ENCODE data around the gene ADAP1. TPM values are rescaled to one million over a fixed set of nuclear protein-coding genes. Genes with fewer than 3 reads are reported as not detected.
A peak's percentile ranks its signal among the peaks of the same experiment; 100 is the strongest.
"Not testable (repeated sequence)": the region's sequence is repeated elsewhere in the genome, so short reads cannot be mapped to it uniquely, and the experiment has no call there.

The ADAP1 gene
- total and polyA plus RNA-seq, 8 donors, result 2.2 to 169 (median 22.6) TPM

DNA sequence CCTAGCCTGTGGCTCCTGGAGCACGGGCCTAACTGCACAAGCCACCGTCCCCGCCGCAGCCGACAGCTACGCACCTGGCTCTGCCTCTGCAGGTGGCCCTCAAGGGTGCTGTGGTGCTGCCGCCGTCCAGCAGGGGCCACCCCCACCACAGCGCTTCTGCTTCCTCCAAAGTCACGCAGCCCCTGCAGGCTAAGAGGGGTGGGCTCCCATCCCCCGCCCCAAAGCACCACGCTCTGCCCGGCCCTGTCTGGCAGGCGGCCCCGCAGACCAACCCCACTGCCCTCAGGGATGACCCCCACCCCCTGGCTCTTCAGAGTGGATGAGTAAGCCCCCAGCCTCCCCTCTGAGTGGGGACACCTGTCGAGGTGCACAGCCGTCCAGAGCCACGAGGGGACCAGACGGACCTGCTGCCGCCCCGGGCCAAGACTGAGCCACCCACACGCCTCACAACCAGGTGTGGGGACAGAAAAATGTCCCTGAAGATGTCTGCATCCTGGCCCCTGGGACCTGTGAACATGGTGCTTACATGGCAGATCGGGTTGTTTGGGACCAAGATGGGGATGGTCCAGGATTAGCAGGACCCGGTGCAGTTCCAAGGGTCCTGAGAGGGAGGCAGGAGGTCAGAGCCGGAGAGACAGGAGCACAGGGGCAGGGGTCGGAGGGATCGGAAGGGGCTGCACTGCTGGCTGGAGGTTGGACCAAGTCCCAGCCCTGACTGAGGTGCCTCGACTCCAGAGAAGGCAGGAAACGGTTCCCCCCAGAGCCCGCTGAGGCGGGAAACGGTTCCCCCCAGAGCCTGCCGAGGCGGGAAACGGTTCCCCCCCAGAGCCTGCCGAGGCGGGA lies 9.0 kb upstream of the ADAP1 start:
- intact Hi-C loops (cut with DNase I; ENCODE audit: low total_unique reads), result no loop called here
- DNase-seq, result peak in 1 of 2 donors; percentile 67
- Histone ChIP-seq H3K27ac (peak overlapping the region in 2 of 5 donors; percentile 54 to 83), H3K4me3 (peak overlapping the region in 1 of 4 donors; percentile 13), H3K4me1 (peaks cover 22 to 47% (median 37%) of the 10 kb centered on the region in 4 donors), H3K27me3 (peaks cover 0 to 11% (median 0%) of the 10 kb centered on the region in 3 donors), H3K36me3 (peaks cover 15 to 22% (median 21%) of the 10 kb centered on the region in 4 donors), H3K9me3 (no peaks in the 10 kb centered on the region)
- 12 to 28% (median 25%) methylated on average over 15 to 37 of the region's 37 CpGs for WGBS, 5 donors
- TF ChIP-seq POLR2AphosphoS5 (IDR thresholded peaks at IDR 0.05), result no peak
- TF ChIP-seq, protein P1, sequence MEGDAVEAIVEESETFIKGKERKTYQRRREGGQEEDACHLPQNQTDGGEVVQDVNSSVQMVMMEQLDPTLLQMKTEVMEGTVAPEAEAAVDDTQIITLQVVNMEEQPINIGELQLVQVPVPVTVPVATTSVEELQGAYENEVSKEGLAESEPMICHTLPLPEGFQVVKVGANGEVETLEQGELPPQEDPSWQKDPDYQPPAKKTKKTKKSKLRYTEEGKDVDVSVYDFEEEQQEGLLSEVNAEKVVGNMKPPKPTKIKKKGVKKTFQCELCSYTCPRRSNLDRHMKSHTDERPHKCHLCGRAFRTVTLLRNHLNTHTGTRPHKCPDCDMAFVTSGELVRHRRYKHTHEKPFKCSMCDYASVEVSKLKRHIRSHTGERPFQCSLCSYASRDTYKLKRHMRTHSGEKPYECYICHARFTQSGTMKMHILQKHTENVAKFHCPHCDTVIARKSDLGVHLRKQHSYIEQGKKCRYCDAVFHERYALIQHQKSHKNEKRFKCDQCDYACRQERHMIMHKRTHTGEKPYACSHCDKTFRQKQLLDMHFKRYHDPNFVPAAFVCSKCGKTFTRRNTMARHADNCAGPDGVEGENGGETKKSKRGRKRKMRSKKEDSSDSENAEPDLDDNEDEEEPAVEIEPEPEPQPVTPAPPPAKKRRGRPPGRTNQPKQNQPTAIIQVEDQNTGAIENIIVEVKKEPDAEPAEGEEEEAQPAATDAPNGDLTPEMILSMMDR (IDR thresholded peaks at IDR 0.05), result peak in 2 of 7 experiments; percentile 10 to 25

- H3K4me3 ChIP-seq, result no peak overlapping the region
- peaks cover 6 to 13% (median 12%) of the 10 kb centered on the region in 4 donors for H3K36me3 ChIP-seq
- no peak for DNase-seq
- peaks cover 0 to 21% (median 0%) of the 10 kb centered on the region in 3 donors for H3K27me3 ChIP-seq
- TF ChIP-seq POLR2AphosphoS5 (IDR thresholded peaks at IDR 0.05) (no peak), POLR2A (IDR thresholded peaks at IDR 0.05) (no peak), EP300 (IDR thresholded peaks at IDR 0.05) (no peak)
- TF ChIP-seq, protein P1 (IDR thresholded peaks at IDR 0.05), result no peak
- intact Hi-C loops (cut with DNase I; ENCODE audit: low total_unique reads), result no loop called here
- no peak overlapping the region for H3K27ac ChIP-seq
- H3K9me3 ChIP-seq, result no peaks in the 10 kb centered on the region
- WGBS, 5 donors, result 83 to 92% (median 85%) methylated on average over 6 to 17 of the region's 17 CpGs
- peaks cover 22 to 52% (median 39%) of the 10 kb centered on the region in 4 donors for H3K4me1 ChIP-seq
Measured at GRCh38 chr7:962401-963081, 8.1 kb upstream of the ADAP1 start.

DNA sequence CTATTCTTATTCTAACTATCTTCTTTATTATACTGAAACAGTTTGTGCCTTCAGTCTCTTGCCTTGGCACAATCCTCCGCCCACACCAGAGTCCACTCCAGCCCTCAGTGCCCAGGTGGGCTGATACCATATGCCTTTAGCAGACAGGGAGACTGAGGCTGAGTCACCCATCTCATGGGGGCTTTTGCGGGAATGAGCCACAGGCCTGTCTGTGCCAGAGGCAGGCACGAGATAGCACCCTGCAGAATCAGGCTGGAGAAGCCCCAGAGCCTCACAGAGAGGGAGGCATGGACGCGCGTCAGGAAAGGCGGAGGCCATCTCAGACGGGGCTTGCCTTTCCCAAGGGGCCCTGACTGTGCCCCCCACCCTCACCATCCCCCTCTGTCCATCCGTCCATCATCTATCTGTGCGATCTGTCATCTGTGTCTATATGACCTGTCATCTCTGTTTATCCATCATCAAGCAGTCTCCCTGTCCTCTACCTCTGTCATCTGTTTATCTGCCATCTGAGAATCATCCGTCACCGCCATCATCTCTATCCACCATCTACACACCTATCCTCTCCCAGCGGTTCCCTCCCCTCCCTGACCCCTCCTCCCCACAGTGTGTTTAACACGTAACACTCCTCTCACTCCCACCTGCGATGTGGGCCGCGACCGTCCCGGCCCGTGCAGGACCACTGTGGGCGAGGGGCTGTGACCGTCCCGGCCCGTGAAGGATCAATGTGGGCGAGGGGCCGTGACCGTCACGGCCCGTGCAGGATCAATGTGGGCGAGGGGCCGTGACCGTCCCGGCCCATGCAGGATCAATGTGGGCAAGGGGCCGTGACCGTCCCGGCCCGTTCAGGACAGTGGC lies 7.3 kb upstream of the ADAP1 start:
- Histone ChIP-seq H3K36me3 (peaks cover 0 to 5% (median 4%) of the 10 kb centered on the region in 4 donors), H3K27ac (peak overlapping the region in 1 of 5 donors; percentile 34), H3K27me3 (peaks cover 0 to 23% (median 0%) of the 10 kb centered on the region in 3 donors), H3K4me1 (peaks cover 22 to 58% (median 39%) of the 10 kb centered on the region in 4 donors), H3K9me3 (no peaks in the 10 kb centered on the region), H3K4me3 (no peak overlapping the region)
- intact Hi-C loops (cut with DNase I; ENCODE audit: low total_unique reads), result no loop called here
- DNase-seq, result no peak
- TF ChIP-seq, protein P1 (IDR thresholded peaks at IDR 0.05), result no peak
- no peak for TF ChIP-seq POLR2AphosphoS5 (IDR thresholded peaks at IDR 0.05)
- no peak for TF ChIP-seq EP300 (IDR thresholded peaks at IDR 0.05)
- TF ChIP-seq POLR2A (IDR thresholded peaks at IDR 0.05), result no peak
- 86 to 92% (median 87%) methylated on average over 28 to 37 of the region's 37 CpGs for WGBS, 5 donors

GRCh38 chr7:960972-961371 lies 6.5 kb upstream of the ADAP1 start:
- peak overlapping the region in 1 of 5 donors; percentile 34 for H3K27ac ChIP-seq
- H3K36me3 ChIP-seq; H3K9me3 ChIP-seq; H3K4me3 ChIP-seq; intact Hi-C loops (cut with DNase I; ENCODE audit: low total_unique reads); DNase-seq: not testable (repeated sequence)
- 55 to 75% (median 68%) methylated on average over 13 of the region's 13 CpGs for WGBS, 5 donors
- H3K27me3 ChIP-seq, result peaks cover 0 to 23% (median 0%) of the 10 kb centered on the region in 3 donors
- H3K4me1 ChIP-seq, result peaks cover 22 to 51% (median 39%) of the 10 kb centered on the region in 4 donors
